Esophagus muscularis mucosa (tissue), 4 donors: ENCODE data around the gene RALY.

Experiments
- EP300 ChIP-seq: sonication (generic); formaldehyde crosslinking; IDR thresholded peaks from one replicate; pipeline ENCODE4 v1.6.1; 2017; ENCODE audit warnings: antibody characterized with exemption
- POLR2A ChIP-seq: fragments of 450-650 bp; IDR thresholded peaks from one replicate; pipeline ENCODE4 v1.6.1; 2017; ENCODE audit warnings: antibody characterized with exemption, moderate library complexity, mild to moderate bottlenecking, low read depth
- TF ChIP-seq, protein P1 (sequence below), 3 experiments: fragments of 200-600 bp in 2 of 3; fragments of 450-650 bp in 1 of 3; sonication (generic) in 2 of 3; IDR thresholded peaks; one replicate each; pipeline ENCODE4 v1.5.1; 2017 to 2019; ENCODE audit warnings: antibody characterized with exemption in 3 of 3, mild to moderate bottlenecking in 2 of 3, moderate library complexity in 1 of 3

DNA sequence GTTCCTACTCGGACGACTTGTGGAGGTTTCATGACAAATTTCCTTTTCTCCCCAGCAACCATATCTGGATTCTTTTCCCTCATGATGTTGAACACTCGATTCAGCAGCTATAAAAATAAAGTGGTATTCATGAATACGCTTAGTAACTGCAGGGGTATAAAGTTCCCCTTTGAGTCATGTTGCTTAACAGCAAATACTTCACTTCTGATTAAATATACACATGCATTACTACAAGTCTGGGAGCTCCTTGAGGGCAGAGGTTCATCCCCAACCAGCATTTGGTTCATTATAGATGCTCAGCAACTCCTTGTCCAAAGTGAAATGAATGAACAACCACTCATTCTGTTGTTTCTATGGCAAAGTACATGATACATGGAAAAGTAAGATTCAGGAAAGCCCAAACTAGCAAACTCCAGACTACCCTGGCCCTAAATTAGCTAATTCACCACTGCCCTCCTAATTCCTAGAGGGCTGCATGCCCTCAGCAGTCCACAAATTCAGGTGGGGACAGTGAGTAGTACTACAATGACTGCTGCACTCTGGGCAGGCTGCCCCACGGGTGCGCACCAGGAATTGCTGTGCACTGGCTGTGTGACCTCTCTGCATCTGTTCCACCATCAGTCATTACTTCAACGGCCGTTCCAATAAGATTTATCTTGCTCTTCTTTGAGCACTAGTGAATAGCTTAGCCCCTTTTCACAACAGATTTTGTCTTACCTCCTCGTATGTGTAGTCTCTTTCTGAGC is 103.2 kb downstream of the RALY start:
- TF ChIP-seq EP300 (no peak), POLR2A (no peak)
- TF ChIP-seq, protein P1, sequence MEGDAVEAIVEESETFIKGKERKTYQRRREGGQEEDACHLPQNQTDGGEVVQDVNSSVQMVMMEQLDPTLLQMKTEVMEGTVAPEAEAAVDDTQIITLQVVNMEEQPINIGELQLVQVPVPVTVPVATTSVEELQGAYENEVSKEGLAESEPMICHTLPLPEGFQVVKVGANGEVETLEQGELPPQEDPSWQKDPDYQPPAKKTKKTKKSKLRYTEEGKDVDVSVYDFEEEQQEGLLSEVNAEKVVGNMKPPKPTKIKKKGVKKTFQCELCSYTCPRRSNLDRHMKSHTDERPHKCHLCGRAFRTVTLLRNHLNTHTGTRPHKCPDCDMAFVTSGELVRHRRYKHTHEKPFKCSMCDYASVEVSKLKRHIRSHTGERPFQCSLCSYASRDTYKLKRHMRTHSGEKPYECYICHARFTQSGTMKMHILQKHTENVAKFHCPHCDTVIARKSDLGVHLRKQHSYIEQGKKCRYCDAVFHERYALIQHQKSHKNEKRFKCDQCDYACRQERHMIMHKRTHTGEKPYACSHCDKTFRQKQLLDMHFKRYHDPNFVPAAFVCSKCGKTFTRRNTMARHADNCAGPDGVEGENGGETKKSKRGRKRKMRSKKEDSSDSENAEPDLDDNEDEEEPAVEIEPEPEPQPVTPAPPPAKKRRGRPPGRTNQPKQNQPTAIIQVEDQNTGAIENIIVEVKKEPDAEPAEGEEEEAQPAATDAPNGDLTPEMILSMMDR (IDR thresholded peaks at IDR 0.05): no peak
